GM19438 (cell line): Measurements from ENCODE around the gene TUBB4B.
"Not testable (repeated sequence)": the region's sequence is repeated elsewhere in the genome, so short reads cannot be mapped to it uniquely, and the experiment has no call there.

Experiments
- ATAC-seq: cut with Tn5 transposase; IDR thresholded peaks from one replicate; pipeline ENCODE4 v1.9.1; 2021; ENCODE audit warnings: low read depth; ENCODE audit not compliant: unreplicated experiment

Gene TUBB4B

GRCh38 chr9:137250329-137251193 lies 9.5 kb downstream of the TUBB4B start:
- no peak for ATAC-seq

GRCh38 chr9:137251194-137251461 lies 10.0 kb downstream of the TUBB4B start, which contains the start of gene STPG3:
TSS of gene STPG3 (plus strand) at chr9:137251286. CDS start at chr9:137251287, 1 bp downstream.
- ATAC-seq = no peak

- no peak for ATAC-seq
Observed at GRCh38 chr9:137251490-137252268, 10.6 kb downstream of the TUBB4B start.

GRCh38 chr9:137252555-137253506 lies 11.7 kb downstream of the TUBB4B start:
- no peak for ATAC-seq

- no peak for ATAC-seq
Observed at GRCh38 chr9:137253717-137254623, 12.9 kb downstream of the TUBB4B start.

- ATAC-seq = peak; percentile 69
Observed at GRCh38 chr9:137254624-137255447, 13.7 kb downstream of the TUBB4B start, which contains the start of gene NELFB. TSS of gene NELFB (plus strand) at chr9:137255327.

- peak; percentile 30 for ATAC-seq
Observed at GRCh38 chr9:137255448-137256114, 14.5 kb downstream of the TUBB4B start.

GRCh38 chr9:137256362-137256761 lies 15.3 kb downstream of the TUBB4B start:
- no peak for ATAC-seq

GRCh38 chr9:137256856-137257255 lies 15.8 kb downstream of the TUBB4B start:
- ATAC-seq = no peak

- ATAC-seq = not testable (repeated sequence)
Observed at GRCh38 chr9:137262173-137262908, 21.3 kb downstream of the TUBB4B start.

- no peak for ATAC-seq
Observed at GRCh38 chr9:137262909-137263285, 21.8 kb downstream of the TUBB4B start.

- ATAC-seq = no peak
Observed at GRCh38 chr9:137263506-137263905, 22.4 kb downstream of the TUBB4B start.

GRCh38 chr9:137264067-137264466 lies 23.0 kb downstream of the TUBB4B start:
- no peak for ATAC-seq

- no peak for ATAC-seq
Observed at GRCh38 chr9:137265496-137266161, 24.5 kb downstream of the TUBB4B start.

GRCh38 chr9:137266162-137266527 lies 25.1 kb downstream of the TUBB4B start:
- ATAC-seq = no peak

GRCh38 chr9:137266585-137267453 lies 25.7 kb downstream of the TUBB4B start:
- no peak for ATAC-seq
